ENCODE results near the gene GNG4.
A peak's percentile ranks its signal among the peaks of the same experiment; 100 is the strongest.
"Not testable (repeated sequence)": the region's sequence is repeated elsewhere in the genome, so short reads cannot be mapped to it uniquely, and the experiment has no call there.

The GNG4 gene

GRCh38 chr1:235607284-235607683 is 42.3 kb downstream of the GNG4 start:
- H3K4me3 ChIP-seq (ENCODE audit: low read depth, low read length), result no peak overlapping the region
- DNase-seq (ENCODE audit: low read depth), result no peak
- TF ChIP-seq CTCF (IDR thresholded peaks at IDR 0.05; ENCODE audit: low read depth, low read length) (no peak), MYC (IDR thresholded peaks at IDR 0.05; ENCODE audit: low read depth, low read length) (no peak), POLR2A (IDR thresholded peaks at IDR 0.05; ENCODE audit: extremely low read depth, insufficient read length) (no peak)
- TF ChIP-seq, protein P1, sequence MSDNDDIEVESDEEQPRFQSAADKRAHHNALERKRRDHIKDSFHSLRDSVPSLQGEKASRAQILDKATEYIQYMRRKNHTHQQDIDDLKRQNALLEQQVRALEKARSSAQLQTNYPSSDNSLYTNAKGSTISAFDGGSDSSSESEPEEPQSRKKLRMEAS (IDR thresholded peaks at IDR 0.05; ENCODE audit: low read depth, low read length), result no peak

DNA sequence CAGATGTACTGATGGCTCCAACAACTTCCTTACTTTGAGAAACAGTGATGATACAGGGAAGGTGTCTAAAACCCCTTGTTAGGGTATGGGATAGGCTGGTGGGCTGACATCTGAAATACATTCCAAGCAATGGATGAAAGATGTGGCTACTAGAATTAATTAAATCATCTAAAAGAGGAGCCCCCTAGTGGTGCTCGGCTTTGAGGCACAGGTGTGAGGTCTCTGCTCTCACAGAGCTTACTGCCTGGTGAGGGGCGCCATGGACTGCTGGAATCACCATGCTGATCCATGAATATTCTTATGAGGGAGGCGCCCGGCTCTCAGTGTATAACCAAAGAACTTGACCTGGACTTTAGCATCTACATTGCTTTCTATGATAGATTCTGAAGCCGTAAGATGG is 48.5 kb downstream of the GNG4 start:
- TF ChIP-seq CTCF (IDR thresholded peaks at IDR 0.05; ENCODE audit: low read depth, low read length), result peak; percentile 58
- TF ChIP-seq, protein P1 (IDR thresholded peaks at IDR 0.05; ENCODE audit: low read depth, low read length), result no peak
- peak; percentile 49 for DNase-seq (ENCODE audit: low read depth)
- no peak overlapping the region for H3K4me3 ChIP-seq (ENCODE audit: low read depth, low read length)

GRCh38 chr1:235599536-235599935 is 50.0 kb downstream of the GNG4 start:
- TF ChIP-seq, protein P1 (IDR thresholded peaks at IDR 0.05; ENCODE audit: low read depth, low read length), result no peak
- TF ChIP-seq MYC (IDR thresholded peaks at IDR 0.05; ENCODE audit: low read depth, low read length) (no peak), CTCF (IDR thresholded peaks at IDR 0.05; ENCODE audit: low read depth, low read length) (no peak), POLR2A (IDR thresholded peaks at IDR 0.05; ENCODE audit: extremely low read depth, insufficient read length) (no peak)
- no peak for DNase-seq (ENCODE audit: low read depth)
- no peak overlapping the region for H3K4me3 ChIP-seq (ENCODE audit: low read depth, low read length)

DNA sequence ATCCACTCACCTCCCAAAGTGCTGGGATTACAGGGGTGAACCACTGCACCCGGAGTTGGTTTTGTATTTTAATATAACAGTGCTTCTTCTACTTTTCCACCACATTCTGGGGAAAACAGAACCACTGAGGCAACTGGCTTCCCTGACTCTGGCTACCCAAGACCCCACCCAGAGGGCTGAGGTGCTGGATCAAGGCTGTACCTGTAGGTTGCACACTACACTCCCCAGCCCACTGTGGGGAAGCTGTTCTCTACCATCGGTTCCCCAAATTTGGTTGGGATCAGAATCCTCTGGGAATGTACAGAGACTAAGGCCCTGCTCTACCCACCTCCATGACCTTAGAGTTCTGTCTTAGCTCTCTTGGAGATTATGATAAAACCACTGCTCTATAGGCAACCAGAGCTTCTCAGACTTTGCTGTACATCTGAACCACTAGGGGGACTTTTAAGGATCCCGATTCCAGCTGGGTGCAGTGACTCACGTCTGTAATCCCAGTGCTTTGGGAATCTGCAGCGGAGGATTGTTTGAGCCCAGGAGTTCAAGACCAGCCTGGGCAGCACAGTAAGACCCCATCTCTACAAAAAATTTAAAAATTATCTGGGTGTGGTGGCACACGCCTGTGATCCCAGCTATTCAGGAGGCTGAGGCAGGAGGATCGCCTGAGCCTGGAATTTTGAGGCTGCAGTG is 51.6 kb downstream of the GNG4 start:
- no peak overlapping the region for H3K4me3 ChIP-seq (ENCODE audit: low read depth, low read length)
- peak; percentile 39 for DNase-seq (ENCODE audit: low read depth)
- TF ChIP-seq, protein P1 (IDR thresholded peaks at IDR 0.05; ENCODE audit: low read depth, low read length), result no peak
- TF ChIP-seq CTCF (IDR thresholded peaks at IDR 0.05; ENCODE audit: low read depth, low read length), result peak; percentile 51

GRCh38 chr1:235595079-235595478 is 54.5 kb downstream of the GNG4 start:
- no peak for DNase-seq (ENCODE audit: low read depth)
- TF ChIP-seq MYC (IDR thresholded peaks at IDR 0.05; ENCODE audit: low read depth, low read length) (no peak), CTCF (IDR thresholded peaks at IDR 0.05; ENCODE audit: low read depth, low read length) (no peak), POLR2A (IDR thresholded peaks at IDR 0.05; ENCODE audit: extremely low read depth, insufficient read length) (no peak)
- TF ChIP-seq, protein P1 (IDR thresholded peaks at IDR 0.05; ENCODE audit: low read depth, low read length), result no peak
- H3K4me3 ChIP-seq (ENCODE audit: low read depth, low read length), result no peak overlapping the region

GRCh38 chr1:235594281-235594895 is 55.2 kb downstream of the GNG4 start:
- not testable (repeated sequence) for DNase-seq (ENCODE audit: low read depth); H3K4me3 ChIP-seq (ENCODE audit: low read depth, low read length)
